K562 (cell line): ENCODE measurements around the gene CENPU.

ENCODE experiments used
- SMAD3 ChIP-seq: fragments of 450-650 bp; formaldehyde crosslinking; conservative IDR thresholded peaks from 2 replicates; pipeline ENCODE4 v1.4.0; 2020; ENCODE audit warnings: mild to moderate bottlenecking
- SP1 ChIP-seq: sonication (generic); formaldehyde crosslinking; IDR thresholded peaks from 2 replicates; pipeline ENCODE4 v1.8.1; 2022; ENCODE audit warnings: mild to moderate bottlenecking, missing genetic modification reagents
- XRCC5 ChIP-seq: fragments of 200-400 bp; formaldehyde crosslinking; IDR thresholded peaks from 2 replicates; pipeline ENCODE4 v1.6.1; 2017; ENCODE audit warnings: low read depth, mild to moderate bottlenecking, low read length
- ZBTB1 ChIP-seq: sonication (generic); formaldehyde crosslinking; IDR thresholded peaks from 2 replicates; pipeline ENCODE4 v1.8.1; 2023; ENCODE audit warnings: missing genetic modification reagents, low read depth, mild to moderate bottlenecking, borderline replicate concordance
- TF ChIP-seq, protein P1 (sequence below), 2 experiments: fragments of 450-650 bp; formaldehyde crosslinking in 1 of 2; IDR thresholded peaks; 2 replicates each; pipeline versions ENCODE4 v1.4.0 to v1.6.1; 2014 to 2020; ENCODE audit warnings: mild to moderate bottlenecking in 2 of 2, borderline replicate concordance in 1 of 2, low read depth in 1 of 2
- TF ChIP-seq, protein P2 (sequence below): fragments of 450-650 bp; IDR thresholded peaks from 2 replicates; pipeline ENCODE4 v1.6.1; 2016; ENCODE audit warnings: borderline replicate concordance

DNA sequence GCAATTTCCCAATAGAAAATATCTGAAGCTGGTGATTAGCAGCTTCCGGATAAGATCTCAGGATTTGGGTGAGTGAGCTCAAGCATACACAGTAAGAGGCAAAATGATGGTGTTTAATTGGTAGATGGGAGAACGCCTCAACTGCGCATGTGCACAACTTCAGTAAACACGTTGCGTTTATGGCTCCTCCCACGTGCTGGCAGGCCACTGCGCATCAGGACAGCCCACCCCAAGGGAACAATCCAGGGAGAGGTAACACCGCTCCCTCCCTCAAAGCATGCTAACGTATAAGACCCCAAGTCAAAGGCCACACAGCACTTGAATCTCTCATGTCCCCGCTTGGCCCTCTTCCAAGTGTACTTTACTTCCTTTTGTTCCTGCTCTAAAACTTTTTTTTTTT lies 10.3 kb upstream of the CENPU start:
- TF ChIP-seq SMAD3 (no peak), XRCC5 (no peak), ZBTB1 (CRISPR knock-in tag) (no peak), SP1 (CRISPR knock-in tag) (no peak)
- TF ChIP-seq, protein P1, sequence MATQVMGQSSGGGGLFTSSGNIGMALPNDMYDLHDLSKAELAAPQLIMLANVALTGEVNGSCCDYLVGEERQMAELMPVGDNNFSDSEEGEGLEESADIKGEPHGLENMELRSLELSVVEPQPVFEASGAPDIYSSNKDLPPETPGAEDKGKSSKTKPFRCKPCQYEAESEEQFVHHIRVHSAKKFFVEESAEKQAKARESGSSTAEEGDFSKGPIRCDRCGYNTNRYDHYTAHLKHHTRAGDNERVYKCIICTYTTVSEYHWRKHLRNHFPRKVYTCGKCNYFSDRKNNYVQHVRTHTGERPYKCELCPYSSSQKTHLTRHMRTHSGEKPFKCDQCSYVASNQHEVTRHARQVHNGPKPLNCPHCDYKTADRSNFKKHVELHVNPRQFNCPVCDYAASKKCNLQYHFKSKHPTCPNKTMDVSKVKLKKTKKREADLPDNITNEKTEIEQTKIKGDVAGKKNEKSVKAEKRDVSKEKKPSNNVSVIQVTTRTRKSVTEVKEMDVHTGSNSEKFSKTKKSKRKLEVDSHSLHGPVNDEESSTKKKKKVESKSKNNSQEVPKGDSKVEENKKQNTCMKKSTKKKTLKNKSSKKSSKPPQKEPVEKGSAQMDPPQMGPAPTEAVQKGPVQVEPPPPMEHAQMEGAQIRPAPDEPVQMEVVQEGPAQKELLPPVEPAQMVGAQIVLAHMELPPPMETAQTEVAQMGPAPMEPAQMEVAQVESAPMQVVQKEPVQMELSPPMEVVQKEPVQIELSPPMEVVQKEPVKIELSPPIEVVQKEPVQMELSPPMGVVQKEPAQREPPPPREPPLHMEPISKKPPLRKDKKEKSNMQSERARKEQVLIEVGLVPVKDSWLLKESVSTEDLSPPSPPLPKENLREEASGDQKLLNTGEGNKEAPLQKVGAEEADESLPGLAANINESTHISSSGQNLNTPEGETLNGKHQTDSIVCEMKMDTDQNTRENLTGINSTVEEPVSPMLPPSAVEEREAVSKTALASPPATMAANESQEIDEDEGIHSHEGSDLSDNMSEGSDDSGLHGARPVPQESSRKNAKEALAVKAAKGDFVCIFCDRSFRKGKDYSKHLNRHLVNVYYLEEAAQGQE (IDR thresholded peaks at IDR 0.05; ENCODE audit: borderline replicate concordance) = no peak
- TF ChIP-seq, protein P1 (CRISPR knock-in tag; IDR thresholded peaks at IDR 0.05; ENCODE audit: low read depth) = no peak
- TF ChIP-seq, protein P2, sequence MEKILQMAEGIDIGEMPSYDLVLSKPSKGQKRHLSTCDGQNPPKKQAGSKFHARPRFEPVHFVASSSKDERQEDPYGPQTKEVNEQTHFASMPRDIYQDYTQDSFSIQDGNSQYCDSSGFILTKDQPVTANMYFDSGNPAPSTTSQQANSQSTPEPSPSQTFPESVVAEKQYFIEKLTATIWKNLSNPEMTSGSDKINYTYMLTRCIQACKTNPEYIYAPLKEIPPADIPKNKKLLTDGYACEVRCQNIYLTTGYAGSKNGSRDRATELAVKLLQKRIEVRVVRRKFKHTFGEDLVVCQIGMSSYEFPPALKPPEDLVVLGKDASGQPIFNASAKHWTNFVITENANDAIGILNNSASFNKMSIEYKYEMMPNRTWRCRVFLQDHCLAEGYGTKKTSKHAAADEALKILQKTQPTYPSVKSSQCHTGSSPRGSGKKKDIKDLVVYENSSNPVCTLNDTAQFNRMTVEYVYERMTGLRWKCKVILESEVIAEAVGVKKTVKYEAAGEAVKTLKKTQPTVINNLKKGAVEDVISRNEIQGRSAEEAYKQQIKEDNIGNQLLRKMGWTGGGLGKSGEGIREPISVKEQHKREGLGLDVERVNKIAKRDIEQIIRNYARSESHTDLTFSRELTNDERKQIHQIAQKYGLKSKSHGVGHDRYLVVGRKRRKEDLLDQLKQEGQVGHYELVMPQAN = no peak
